ENCODE measurements around the gene HSH2D.

DNA sequence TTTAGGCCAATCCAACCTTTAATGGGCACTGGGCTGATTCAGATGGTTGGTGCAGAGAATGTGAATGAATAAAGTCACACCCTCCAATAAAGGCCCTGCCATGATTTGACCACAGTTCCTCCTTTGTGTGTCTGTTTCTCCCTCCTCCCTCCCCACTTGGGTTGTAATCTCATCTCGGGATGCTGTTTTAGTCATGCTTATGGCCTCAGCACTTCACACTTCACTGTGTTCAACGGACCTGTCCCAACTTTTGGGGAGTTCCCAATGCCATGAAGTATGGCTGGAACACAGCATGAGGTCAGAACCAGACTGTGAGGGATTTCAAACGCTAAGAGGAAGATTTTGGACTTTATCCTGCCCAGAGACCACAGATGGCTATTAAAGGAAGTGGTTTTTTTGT lies 37.4 kb upstream of the HSH2D start:
- TF ChIP-seq, protein P1, sequence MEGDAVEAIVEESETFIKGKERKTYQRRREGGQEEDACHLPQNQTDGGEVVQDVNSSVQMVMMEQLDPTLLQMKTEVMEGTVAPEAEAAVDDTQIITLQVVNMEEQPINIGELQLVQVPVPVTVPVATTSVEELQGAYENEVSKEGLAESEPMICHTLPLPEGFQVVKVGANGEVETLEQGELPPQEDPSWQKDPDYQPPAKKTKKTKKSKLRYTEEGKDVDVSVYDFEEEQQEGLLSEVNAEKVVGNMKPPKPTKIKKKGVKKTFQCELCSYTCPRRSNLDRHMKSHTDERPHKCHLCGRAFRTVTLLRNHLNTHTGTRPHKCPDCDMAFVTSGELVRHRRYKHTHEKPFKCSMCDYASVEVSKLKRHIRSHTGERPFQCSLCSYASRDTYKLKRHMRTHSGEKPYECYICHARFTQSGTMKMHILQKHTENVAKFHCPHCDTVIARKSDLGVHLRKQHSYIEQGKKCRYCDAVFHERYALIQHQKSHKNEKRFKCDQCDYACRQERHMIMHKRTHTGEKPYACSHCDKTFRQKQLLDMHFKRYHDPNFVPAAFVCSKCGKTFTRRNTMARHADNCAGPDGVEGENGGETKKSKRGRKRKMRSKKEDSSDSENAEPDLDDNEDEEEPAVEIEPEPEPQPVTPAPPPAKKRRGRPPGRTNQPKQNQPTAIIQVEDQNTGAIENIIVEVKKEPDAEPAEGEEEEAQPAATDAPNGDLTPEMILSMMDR (IDR thresholded peaks at IDR 0.05) = no peak
- no peak for TF ChIP-seq POLR2A (IDR thresholded peaks at IDR 0.05)

Data from Peyer's patch (tissue), 4 donors.